A549 (cell line): ENCODE results near the gene PLCB4. TPM values are rescaled to one million over a fixed set of nuclear protein-coding genes. Genes with fewer than 3 reads are reported as not detected.

Experiments
- ATAC-seq, 2 experiments: fragments of 200-7000 bp in 1 of 2; fragments of >200 bp in 1 of 2; cut with Nextera tagmentation in 1 of 2; cut with Tn5 transposase in 1 of 2; 3 replicates each; pipeline versions ENCODE4 v1.8.0 to v1.9.1; 2018 to 2020; ENCODE audit warnings: mild to moderate bottlenecking in 1 of 2, moderate library complexity in 1 of 2
- CTCF ChIA-PET: fragments of 300-600 bp; sonication (Branson Sonifier 250); formaldehyde crosslinking; extraction: SDS; loops from one replicate; lab custom pipeline; 2021; ENCODE audit warnings: antibody characterized with exemption, inconsistent platforms; lab: Yijun Ruan, JAX
- POLR2A ChIA-PET: fragments of 350-600 bp; formaldehyde crosslinking; extraction: SDS; loops from one replicate; lab custom pipeline; 2021; ENCODE audit warnings: antibody characterized with exemption, inconsistent platforms; lab: Yijun Ruan, JAX
- DNase-seq, 2 experiments: peaks; one replicate each; pipeline versions ENCODE4 v3.0.0 to v3.0.0-alpha.2; 2011 to 2016; ENCODE audit warnings: low read depth in 1 of 2, low spot score in 1 of 2
- FAIRE-seq: peaks from 2 replicates; lab custom pipeline; 2011; peaks lifted over from hg19 to GRCh38; lab: Jason Lieb, UNC
- H3K27ac ChIP-seq, 2 experiments: fragments of >200 bp; sonication (Bioruptor Twin); formaldehyde crosslinking; 3 replicates each; pipeline ENCODE4 v1.5.1; 2016 to 2017
- H3K4me1 ChIP-seq: fragments of >200 bp; sonication (Bioruptor Twin); formaldehyde crosslinking; 3 replicates; pipeline ENCODE4 v1.6.1; 2016
- H3K4me2 ChIP-seq: fragments of >200 bp; sonication (Bioruptor Twin); formaldehyde crosslinking; 3 replicates; pipeline ENCODE4 v1.6.1; 2016
- H3K4me3 ChIP-seq: fragments of >200 bp; sonication (Bioruptor Twin); formaldehyde crosslinking; 3 replicates; pipeline ENCODE4 v1.5.1; 2016
- H3K9me3 ChIP-seq: fragments of >200 bp; sonication (Bioruptor Twin); formaldehyde crosslinking; 3 replicates; pipeline ENCODE4 v1.6.1; 2016
- CEBPB ChIP-seq, 2 experiments: fragments of >200 bp in 1 of 2; sonication (Bioruptor Twin) in 1 of 2; formaldehyde crosslinking in 1 of 2; IDR thresholded peaks; 2 replicates each; pipeline ENCODE4 v1.6.1; 2012 to 2016
- CHD2 ChIP-seq: fragments of 150-350 bp; IDR thresholded peaks from 2 replicates; pipeline ENCODE4 v1.6.1; 2014; ENCODE audit warnings: low read length; ENCODE audit not compliant: partially characterized antibody
- CHD4 ChIP-seq: fragments of 200-600 bp; sonication (generic); IDR thresholded peaks from 2 replicates; pipeline ENCODE4 v1.6.1; 2016; ENCODE audit warnings: antibody characterized with exemption, mild to moderate bottlenecking, borderline replicate concordance
- EHF ChIP-seq: fragments of 250-450 bp; sonication (Bioruptor Pico); IDR thresholded peaks from 2 replicates; pipeline ENCODE4 v1.5.0; 2020; ENCODE audit warnings: mild to moderate bottlenecking
- FOXS1 ChIP-seq: fragments of 250-450 bp; sonication (Bioruptor Pico); IDR thresholded peaks from 2 replicates; pipeline ENCODE4 v1.5.0; 2020; ENCODE audit warnings: mild to moderate bottlenecking, moderate library complexity
- NFE2L2 ChIP-seq: fragments of 150-350 bp; conservative IDR thresholded peaks from 2 replicates; pipeline ENCODE4 v1.6.1; 2014; ENCODE audit warnings: low read length
- NPAS2 ChIP-seq: fragments of 250-450 bp; sonication (Bioruptor Pico); IDR thresholded peaks from 2 replicates; pipeline ENCODE4 v1.8.0; 2022; ENCODE audit warnings: mild to moderate bottlenecking, moderate library complexity, borderline replicate concordance
- NR3C1 ChIP-seq: fragments of >200 bp; sonication (Bioruptor Twin); formaldehyde crosslinking; IDR thresholded peaks from 3 replicates; pipeline ENCODE4 v1.6.1; 2017
- RAD21 ChIP-seq, 2 experiments: fragments of >200 bp in 1 of 2; sonication (Bioruptor Twin) in 1 of 2; formaldehyde crosslinking in 1 of 2; IDR thresholded peaks in 1 of 2; conservative IDR thresholded peaks in 1 of 2; 2 replicates in 1 of 2; 3 replicates in 1 of 2; pipeline ENCODE4 v1.6.1; 2012 to 2018; ENCODE audit warnings: inconsistent platforms in 1 of 2
- RARB ChIP-seq: fragments of 250-450 bp; sonication (Bioruptor Pico); IDR thresholded peaks from 2 replicates; pipeline ENCODE4 v1.8.0; 2021; ENCODE audit warnings: mild to moderate bottlenecking, moderate library complexity
- RNF2 ChIP-seq: fragments of 200-600 bp; sonication (generic); IDR thresholded peaks from 2 replicates; pipeline ENCODE4 v1.6.1; 2016; ENCODE audit warnings: low read depth, mild to moderate bottlenecking, antibody characterized with exemption, moderate library complexity, borderline replicate concordance
- SMC3 ChIP-seq: fragments of >200 bp; sonication (Bioruptor Twin); formaldehyde crosslinking; IDR thresholded peaks from 3 replicates; pipeline ENCODE4 v1.6.1; 2018; ENCODE audit warnings: inconsistent platforms
- ZSCAN20 ChIP-seq: fragments of 250-450 bp; sonication (Bioruptor Pico); IDR thresholded peaks from 2 replicates; pipeline ENCODE4 v1.8.0; 2022; ENCODE audit warnings: mild to moderate bottlenecking, moderate library complexity
- WGBS: methylation state at CpG from one replicate; pipeline ENCODE4 v1.1.6; 2017; ENCODE audit errors: missing lambda C conversion rate; 5-methylcytosine and 5-hydroxymethylcytosine counted together
- polyA plus RNA-seq, 4 experiments: library from polyadenylated mRNA; depleted of rRNA in 3 of 4; stranded (reverse); fragments of >200 nt; fragmentation: RNase III in 1 of 4; extraction: RNeasy Plus Mini Kit Qiagen cat#74134 plus additional on column Dnase treatment in 1 of 4; gene quantifications; 2 replicates in 3 of 4; 3 replicates in 1 of 4; pipeline ENCODE4 v1.2.3, GENCODE V29; 2011 to 2017
- TF ChIP-seq, protein P1 (sequence below): IDR thresholded peaks from 2 replicates; pipeline ENCODE4 v1.6.1; 2012
- TF ChIP-seq, protein P2 (sequence below): fragments of 250-450 bp; sonication (Bioruptor Pico); IDR thresholded peaks from 2 replicates; pipeline ENCODE4 v1.5.0; 2020; ENCODE audit warnings: low read depth, mild to moderate bottlenecking, moderate library complexity
- TF ChIP-seq, protein P3 (sequence below): IDR thresholded peaks from 2 replicates; pipeline ENCODE4 v1.6.1; 2012; ENCODE audit warnings: low read depth, borderline replicate concordance
- TF ChIP-seq, protein P4 (sequence below): fragments of >200 bp; sonication (Bioruptor Twin); formaldehyde crosslinking; IDR thresholded peaks from 3 replicates; pipeline ENCODE4 v1.6.1; 2016

The PLCB4 gene
- polyA plus RNA-seq, 2 of the 4 experiments (the other 2 are of a cell fraction) = 17.1 to 32.1 TPM

DNA sequence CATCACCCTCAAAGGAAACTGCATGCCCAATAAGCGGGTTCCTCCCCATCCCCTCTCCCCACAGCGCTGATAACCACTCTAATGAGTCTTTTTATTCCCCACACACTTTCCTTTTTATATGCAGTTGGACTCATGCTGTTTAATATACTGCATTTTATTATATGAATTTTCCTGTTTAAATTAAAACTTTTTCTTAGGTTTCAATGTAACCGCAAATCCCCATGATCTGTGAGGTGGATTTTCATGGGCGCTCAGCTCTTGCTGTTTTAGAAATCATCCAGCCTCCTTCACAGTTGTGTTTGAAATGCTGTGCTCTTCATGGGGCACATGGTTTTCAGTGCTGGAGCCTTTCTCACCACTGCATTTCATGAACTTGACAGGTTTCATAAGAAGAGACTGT, 280.4 kb downstream of the PLCB4 start (continued):
- TF ChIP-seq FOXS1 (no peak), EHF (CRISPR knock-in tag) (no peak), RNF2 (no peak), NPAS2 (no peak)
- TF ChIP-seq, protein P1, sequence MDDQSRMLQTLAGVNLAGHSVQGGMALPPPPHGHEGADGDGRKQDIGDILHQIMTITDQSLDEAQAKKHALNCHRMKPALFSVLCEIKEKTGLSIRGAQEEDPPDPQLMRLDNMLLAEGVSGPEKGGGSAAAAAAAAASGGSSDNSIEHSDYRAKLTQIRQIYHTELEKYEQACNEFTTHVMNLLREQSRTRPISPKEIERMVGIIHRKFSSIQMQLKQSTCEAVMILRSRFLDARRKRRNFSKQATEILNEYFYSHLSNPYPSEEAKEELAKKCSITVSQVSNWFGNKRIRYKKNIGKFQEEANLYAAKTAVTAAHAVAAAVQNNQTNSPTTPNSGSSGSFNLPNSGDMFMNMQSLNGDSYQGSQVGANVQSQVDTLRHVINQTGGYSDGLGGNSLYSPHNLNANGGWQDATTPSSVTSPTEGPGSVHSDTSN = no peak
- TF ChIP-seq, protein P2, sequence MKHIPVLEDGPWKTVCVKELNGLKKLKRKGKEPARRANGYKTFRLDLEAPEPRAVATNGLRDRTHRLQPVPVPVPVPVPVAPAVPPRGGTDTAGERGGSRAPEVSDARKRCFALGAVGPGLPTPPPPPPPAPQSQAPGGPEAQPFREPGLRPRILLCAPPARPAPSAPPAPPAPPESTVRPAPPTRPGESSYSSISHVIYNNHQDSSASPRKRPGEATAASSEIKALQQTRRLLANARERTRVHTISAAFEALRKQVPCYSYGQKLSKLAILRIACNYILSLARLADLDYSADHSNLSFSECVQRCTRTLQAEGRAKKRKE (CRISPR knock-in tag) = no peak

DNA sequence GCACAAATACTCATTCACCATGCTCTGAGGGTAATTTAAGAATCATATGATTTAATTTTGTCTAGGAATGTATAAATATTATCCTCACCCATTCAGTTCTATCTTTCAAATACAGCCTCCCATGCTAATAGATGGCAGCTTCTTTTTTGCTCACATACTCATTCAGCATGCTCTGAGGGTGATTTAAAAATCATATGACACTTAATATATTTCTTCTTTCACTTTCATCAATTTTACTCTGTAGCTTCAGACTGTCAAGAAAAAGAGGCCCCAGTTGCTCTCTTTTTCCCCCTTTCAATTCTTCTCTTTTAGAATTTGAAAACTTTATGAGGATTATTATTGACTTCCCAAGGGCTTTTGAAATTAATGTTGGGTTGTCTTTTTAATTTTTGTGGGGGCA, 283.9 kb downstream of the PLCB4 start:
- FAIRE-seq = no peak
- peaks cover 17% of the 10 kb centered on the region; the same call in 2 of the 3 replicates for H3K4me1 ChIP-seq
- H3K27ac ChIP-seq = no peak overlapping the region; a peak in 1 of 6 replicates
- H3K4me3 ChIP-seq = no peak overlapping the region
- TF ChIP-seq RARB (CRISPR knock-in tag) = no peak
- TF ChIP-seq CEBPB (IDR thresholded peaks at IDR 0.05) = no peak
- no peak overlapping the region for H3K4me2 ChIP-seq
- no peaks in the 10 kb centered on the region for H3K9me3 ChIP-seq
- CTCF ChIA-PET = interaction anchor here (1.4 to 2.6 kb wide), 4 partner anchors 10 to 593 kb away, joined by 3 to 18 read pairs (median 6); no protein-coding TSS in a partner anchor
- ATAC-seq = no peak
- POLR2A ChIA-PET = no interaction called here
- no peak for DNase-seq

DNA sequence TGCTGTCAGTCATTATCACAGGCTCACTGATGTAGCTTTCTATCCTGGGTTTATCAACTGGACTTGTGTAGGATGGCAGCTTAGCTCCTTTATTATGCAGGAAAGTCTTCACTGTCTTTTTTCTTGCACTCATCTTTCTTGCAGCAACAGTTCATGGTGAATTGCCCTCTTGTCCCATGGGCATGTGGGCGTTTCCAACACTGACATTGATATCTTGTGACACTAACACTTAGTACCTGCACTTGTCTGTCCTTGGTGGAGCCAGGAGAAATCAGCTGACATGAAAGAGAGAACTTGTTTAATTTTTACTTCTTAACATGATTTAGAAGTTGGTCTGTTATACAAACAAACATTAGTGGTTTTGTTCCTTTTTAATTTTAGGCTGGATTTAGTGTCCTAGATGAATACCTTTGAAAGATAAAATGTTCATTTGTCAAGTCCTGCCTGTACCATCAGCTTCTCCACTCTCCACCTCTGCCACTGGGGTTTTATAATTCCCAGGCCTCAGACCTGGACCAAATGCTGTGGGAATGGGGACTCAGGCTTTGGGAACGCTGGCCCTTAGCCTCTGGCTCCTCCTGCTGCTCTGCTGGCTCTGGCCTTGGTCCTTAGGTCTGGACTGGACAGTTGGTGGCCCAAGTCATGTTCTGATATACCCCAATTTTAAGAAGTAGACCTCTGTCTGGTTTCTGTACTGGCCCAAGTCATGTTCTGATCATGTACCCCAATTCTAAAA, 284.5 kb downstream of the PLCB4 start:
- ATAC-seq (peak in 1 of 2 experiments; percentile 51; a peak in 1 of 6 replicates), FAIRE-seq (peak; percentile 65), DNase-seq (no peak)
- Histone ChIP-seq H3K4me2 (no peak overlapping the region), H3K9me3 (no peaks in the 10 kb centered on the region), H3K4me3 (no peak overlapping the region), H3K4me1 (peaks cover 12% of the 10 kb centered on the region; the same call in 2 of the 3 replicates), H3K27ac (peak overlapping the region in 1 of 2 experiments; percentile 22; a peak in 1 of 6 replicates)
- ChIA-PET CTCF (interaction anchor here (1.2 to 2.6 kb wide), 7 partner anchors 10 to 594 kb away, joined by 3 to 18 read pairs (median 5); no protein-coding TSS in a partner anchor), POLR2A (interaction anchor here (0.6 kb wide), 1 partner anchor 143 kb away, joined by 7 read pairs; no protein-coding TSS in a partner anchor)
- WGBS = 80% methylated on average over 2 of the region's 2 CpGs
- TF ChIP-seq RAD21 (conservative IDR thresholded peaks at IDR 0.05 in 1 of 2, IDR thresholded peaks at IDR 0.05 in 1 of 2) = peak; percentile 33 to 45; a peak in 4 of 5 replicates
- TF ChIP-seq, protein P3, sequence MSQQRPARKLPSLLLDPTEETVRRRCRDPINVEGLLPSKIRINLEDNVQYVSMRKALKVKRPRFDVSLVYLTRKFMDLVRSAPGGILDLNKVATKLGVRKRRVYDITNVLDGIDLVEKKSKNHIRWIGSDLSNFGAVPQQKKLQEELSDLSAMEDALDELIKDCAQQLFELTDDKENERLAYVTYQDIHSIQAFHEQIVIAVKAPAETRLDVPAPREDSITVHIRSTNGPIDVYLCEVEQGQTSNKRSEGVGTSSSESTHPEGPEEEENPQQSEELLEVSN = no peak
- peak; percentile 29; the same call in 1 of the 3 replicates for TF ChIP-seq SMC3

DNA sequence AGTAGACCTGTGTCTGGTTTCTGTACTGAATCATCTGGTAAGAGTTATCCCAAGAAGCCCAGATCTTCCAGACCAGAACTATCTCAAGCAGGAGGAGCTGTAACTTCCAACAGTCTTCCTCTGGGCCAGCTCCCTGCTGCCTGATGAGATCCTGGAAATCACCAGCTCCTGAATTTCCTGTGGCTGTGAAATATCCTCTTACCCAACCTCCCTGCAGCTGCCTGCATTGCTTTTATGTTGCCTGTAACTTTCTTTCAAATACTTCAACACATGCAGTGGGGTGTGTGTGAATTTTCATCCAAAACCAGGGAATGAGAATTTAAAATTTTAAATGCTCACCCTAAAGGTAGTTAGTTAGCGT, 285.0 kb downstream of the PLCB4 start:
- WGBS = 88% methylated on average over 1 of the region's 1 CpG
- CTCF ChIA-PET = interaction anchor here (1.2 to 2.6 kb wide), 6 partner anchors 22 to 594 kb away, joined by 3 to 18 read pairs (median 3); no protein-coding TSS in a partner anchor
- no peak overlapping the region for H3K4me3 ChIP-seq
- H3K4me2 ChIP-seq = no peak overlapping the region
- no peaks in the 10 kb centered on the region for H3K9me3 ChIP-seq
- no peak for FAIRE-seq
- TF ChIP-seq CHD2 (no peak), NR3C1 (no peak), NFE2L2 (no peak), CHD4 (no peak), NPAS2 (no peak), SMC3 (no peak), ZSCAN20 (CRISPR knock-in tag) (no peak)
- TF ChIP-seq, protein P4, sequence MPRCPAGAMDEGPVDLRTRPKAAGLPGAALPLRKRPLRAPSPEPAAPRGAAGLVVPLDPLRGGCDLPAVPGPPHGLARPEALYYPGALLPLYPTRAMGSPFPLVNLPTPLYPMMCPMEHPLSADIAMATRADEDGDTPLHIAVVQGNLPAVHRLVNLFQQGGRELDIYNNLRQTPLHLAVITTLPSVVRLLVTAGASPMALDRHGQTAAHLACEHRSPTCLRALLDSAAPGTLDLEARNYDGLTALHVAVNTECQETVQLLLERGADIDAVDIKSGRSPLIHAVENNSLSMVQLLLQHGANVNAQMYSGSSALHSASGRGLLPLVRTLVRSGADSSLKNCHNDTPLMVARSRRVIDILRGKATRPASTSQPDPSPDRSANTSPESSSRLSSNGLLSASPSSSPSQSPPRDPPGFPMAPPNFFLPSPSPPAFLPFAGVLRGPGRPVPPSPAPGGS = no peak
- H3K4me1 ChIP-seq = peaks cover 8% of the 10 kb centered on the region; the same call in 2 of the 3 replicates
- POLR2A ChIA-PET = interaction anchor here (0.6 kb wide), 1 partner anchor 144 kb away, joined by 7 read pairs; no protein-coding TSS in a partner anchor
- peak overlapping the region in 1 of 2 experiments; percentile 22; a peak in 1 of 6 replicates for H3K27ac ChIP-seq
- ATAC-seq = no peak
- no peak for DNase-seq
